B cell (primary cell): Measurements from ENCODE around the gene NCLN. TPM values are rescaled to one million over a fixed set of nuclear protein-coding genes. Genes with fewer than 3 reads are reported as not detected.

Source experiments
- ATAC-seq: fragments of 200-7000 bp; cut with Tn5 transposase; one replicate; pipeline ENCODE4 v1.10.0; 2021; ENCODE audit warnings: low read depth, mild to moderate bottlenecking, moderate number of reproducible peaks, moderate library complexity
- CTCF ChIA-PET: fragments of 350-600 bp; sonication (Branson Sonifier 250); formaldehyde crosslinking; loops from one replicate; lab custom pipeline; 2021; ENCODE audit warnings: antibody characterized with exemption, inconsistent platforms; lab: Charles Lee
- POLR2A ChIA-PET: fragments of 350-600 bp; sonication (Branson Sonifier 250); formaldehyde crosslinking; loops from one replicate; lab custom pipeline; 2021; ENCODE audit warnings: antibody characterized with exemption; lab: Charles Lee
- DNase-seq: peaks from one replicate; pipeline ENCODE4 v3.0.0; 2013
- H2AFZ ChIP-seq: 2 replicates; pipeline ENCODE4 v1.6.1; 2012; ENCODE audit warnings: mild to moderate bottlenecking, low read depth, low read length; ENCODE audit not compliant: insufficient read depth, poor library complexity, severe bottlenecking
- H3K27ac ChIP-seq, 2 donors: 1 replicate in 1 of 2; 2 replicates in 1 of 2; pipeline ENCODE4 v1.5.1; 2012 to 2013; ENCODE audit warnings: low read length in 2 of 2, mild to moderate bottlenecking in 2 of 2, moderate library complexity in 1 of 2
- H3K27me3 ChIP-seq, 4 experiments: fragments of 200-600 bp in 1 of 4; sonication (generic) in 1 of 4; replicated peaks in 1 of 4; 1 replicate in 2 of 4; 2 replicates in 2 of 4; pipeline versions ENCODE4 v1.6.1 to v1.7.0; 2013 to 2016; ENCODE audit warnings: low read length in 3 of 4, mild to moderate bottlenecking in 2 of 4, mixed read lengths in 1 of 4, moderate library complexity in 1 of 4; ENCODE audit not compliant: insufficient read depth in 4 of 4, control insufficient read depth in 3 of 4; ENCODE audit errors: control extremely low read depth in 1 of 4
- H3K36me3 ChIP-seq, 2 experiments: replicated peaks in 1 of 2; 1 replicate in 1 of 2; 2 replicates in 1 of 2; pipeline versions ENCODE4 v1.6.1 to v1.7.1; 2013; ENCODE audit warnings: low read length in 1 of 2; ENCODE audit not compliant: insufficient read depth in 2 of 2, control insufficient read depth in 1 of 2; ENCODE audit errors: control extremely low read depth in 1 of 2, extremely low read depth in 1 of 2
- H3K4me1 ChIP-seq, 2 donors: fragments of 200-600 bp in 1 of 2; sonication (generic) in 1 of 2; 1 replicate in 1 of 2; 2 replicates in 1 of 2; pipeline versions ENCODE4 v1.5.1 to v1.6.1; 2013 to 2017; ENCODE audit warnings: low read length in 2 of 2; ENCODE audit not compliant: control insufficient read depth in 2 of 2, insufficient read depth in 2 of 2
- H3K4me2 ChIP-seq: replicated peaks from 2 replicates; pipeline ENCODE3; 2012; ENCODE audit warnings: mild to moderate bottlenecking, low read depth, low read length; ENCODE audit not compliant: poor library complexity, severe bottlenecking
- H3K4me3 ChIP-seq, 5 experiments: fragments of 200-600 bp in 1 of 5; sonication (generic) in 1 of 5; 1 replicate in 3 of 5; 2 replicates in 2 of 5; pipeline versions ENCODE4 v1.5.1 to v1.7.0; 2011 to 2016; ENCODE audit warnings: low read length in 4 of 5, mild to moderate bottlenecking in 4 of 5, low read depth in 2 of 5, control low read depth in 1 of 5, moderate library complexity in 1 of 5; ENCODE audit not compliant: insufficient read depth in 1 of 5; ENCODE audit errors: control extremely low read depth in 1 of 5, extremely low read depth in 1 of 5
- H3K79me2 ChIP-seq: fragments of 200-600 bp; sonication (generic); one replicate; pipeline ENCODE4 v1.6.0; 2016; ENCODE audit warnings: low read length; ENCODE audit not compliant: control insufficient read depth, insufficient read depth
- H3K9ac ChIP-seq: fragments of 200-600 bp; sonication (generic); 2 replicates; pipeline ENCODE4 v1.6.1; 2017; ENCODE audit warnings: mild to moderate bottlenecking, low read length, moderate library complexity
- H3K9me3 ChIP-seq, 3 donors: one replicate each; pipeline versions ENCODE4 v1.6.1 to v1.7.1; 2013; ENCODE audit warnings: low read length in 2 of 3; ENCODE audit not compliant: control insufficient read depth in 2 of 3, insufficient read depth in 1 of 3; ENCODE audit errors: control extremely low read depth in 1 of 3
- H4K20me1 ChIP-seq: 2 replicates; pipeline ENCODE4 v1.6.0; 2012; ENCODE audit warnings: mild to moderate bottlenecking, low read length; ENCODE audit not compliant: insufficient read depth, control insufficient read depth, poor library complexity, severe bottlenecking
- H3K27ac Mint-ChIP-seq: one replicate; pipeline ENCODE4 v1.8.0; 2021; ENCODE audit warnings: mixed read lengths
- H3K27me3 Mint-ChIP-seq: one replicate; pipeline ENCODE4 v1.8.0; 2021; ENCODE audit warnings: mixed read lengths
- H3K4me1 Mint-ChIP-seq: one replicate; pipeline ENCODE4 v1.8.0; 2021; ENCODE audit warnings: mixed read lengths
- H3K4me3 Mint-ChIP-seq: one replicate; pipeline ENCODE4 v1.8.0; 2021; ENCODE audit warnings: mixed read lengths
- H3K9me3 Mint-ChIP-seq: one replicate; pipeline ENCODE4 v1.8.0; 2022; ENCODE audit warnings: mixed read lengths; ENCODE audit not compliant: insufficient read depth
- CTCF ChIP-seq: fragments of 200-600 bp; IDR thresholded peaks from one replicate; pipeline ENCODE4 v1.8.0; 2022; ENCODE audit warnings: antibody characterized with exemption, mild to moderate bottlenecking
- EZH2 ChIP-seq: IDR thresholded peaks from 2 replicates; pipeline ENCODE4 v1.6.1; 2012; ENCODE audit warnings: borderline replicate concordance, low read depth, mild to moderate bottlenecking, moderate library complexity, low read length; ENCODE audit not compliant: insufficient read depth, poor library complexity, severe bottlenecking
- WGBS: methylation state at CpG from one replicate; pipeline ENCODE4 v1.1.5; 2013; ENCODE audit warnings: missing lambda C conversion rate; ENCODE audit not compliant: insufficient coverage; 5-methylcytosine and 5-hydroxymethylcytosine counted together
- intact Hi-C: fragments of 100-400 bp; cut with micrococcal nuclease; formaldehyde crosslinking; loops from one replicate; pipeline ENCODE4 v1.10.0; 2022
- polyA plus RNA-seq: library from polyadenylated mRNA; depleted of rRNA; stranded (reverse); fragments of >200 nt; gene quantifications from 2 replicates; pipeline ENCODE4 v1.2.3, GENCODE V29; 2012
- total RNA-seq, 2 donors: library from RNA; stranded (reverse); fragments of 120-200 nt in 1 of 2; gene quantifications; 1 replicate in 1 of 2; 2 replicates in 1 of 2; pipeline versions ENCODE4 v1.2.3 to v1.2.4, GENCODE V29; 2013 to 2022

The NCLN gene
- total and polyA plus RNA-seq, 2 donors (not counting 1 experiment from before 2014, with no cell fraction given) = 55.0 to 82.0 TPM

GRCh38 chr19:3151563-3152418 is 33.9 kb upstream of the NCLN start:
- Histone ChIP-seq H3K36me3 (no peaks in the 10 kb centered on the region), H3K79me2 (no peaks in the 10 kb centered on the region), H3K4me3 (no peak overlapping the region), H2AFZ (no peak overlapping the region), H3K4me1 (peaks cover 15% of the 10 kb centered on the region in 2 donors), H3K9me3 (peaks cover 0 to 11% (median 0%) of the 10 kb centered on the region in 3 donors), H3K9ac (no peak overlapping the region), H3K27me3 (no peaks in the 10 kb centered on the region), H3K4me2 (no peak overlapping the region), H3K27ac (no peak overlapping the region), H4K20me1 (no peaks in the 10 kb centered on the region)
- WGBS = 84% methylated on average over 14 of the region's 14 CpGs
- DNase-seq (no peak), ATAC-seq (no peak)
- TF ChIP-seq EZH2 = no peak
- no peak for TF ChIP-seq CTCF
- Mint-ChIP-seq H3K9me3 (peaks cover 3% of the 10 kb centered on the region), H3K27me3 (no peaks in the 10 kb centered on the region), H3K4me3 (no peak overlapping the region), H3K4me1 (peaks cover 4% of the 10 kb centered on the region), H3K27ac (no peak overlapping the region)
- intact Hi-C loops = no loop called here
- ChIA-PET CTCF (interaction anchor here (0.9 kb wide), 1 partner anchor 190 kb away, joined by 4 read pairs; no protein-coding TSS in a partner anchor), POLR2A (interaction anchor here (0.6 kb wide), 2 partner anchors 18 to 62 kb away, joined by 3 to 4 read pairs; no protein-coding TSS in a partner anchor)

GRCh38 chr19:3152419-3152780 is 33.3 kb upstream of the NCLN start:
- ATAC-seq (no peak), DNase-seq (no peak)
- H3K27me3 Mint-ChIP-seq = no peaks in the 10 kb centered on the region
- H3K9me3 Mint-ChIP-seq = peaks cover 3% of the 10 kb centered on the region
- Histone ChIP-seq H3K9ac (no peak overlapping the region), H3K27me3 (no peaks in the 10 kb centered on the region), H3K79me2 (no peaks in the 10 kb centered on the region), H3K36me3 (no peaks in the 10 kb centered on the region), H3K9me3 (peaks cover 0 to 9% (median 0%) of the 10 kb centered on the region in 3 donors), H3K27ac (no peak overlapping the region), H2AFZ (no peak overlapping the region), H3K4me3 (no peak overlapping the region), H4K20me1 (no peaks in the 10 kb centered on the region), H3K4me1 (peaks cover 15% of the 10 kb centered on the region in 2 donors), H3K4me2 (no peak overlapping the region)
- ChIA-PET CTCF (interaction anchor here (0.8 to 0.9 kb wide), 2 partner anchors 12 to 190 kb away, joined by 3 to 4 read pairs; no protein-coding TSS in a partner anchor), POLR2A (interaction anchor here (0.6 kb wide), 1 partner anchor 61 kb away, joined by 4 read pairs; no protein-coding TSS in a partner anchor)
- no peak overlapping the region for H3K4me3 Mint-ChIP-seq
- H3K27ac Mint-ChIP-seq = no peak overlapping the region
- no peak for TF ChIP-seq CTCF
- no peak for TF ChIP-seq EZH2
- WGBS = 100% methylated on average over 2 of the region's 3 CpGs
- intact Hi-C loops = no loop called here
- H3K4me1 Mint-ChIP-seq = peaks cover 3% of the 10 kb centered on the region
